ENCODE data around the gene FIBCD1.

DNA sequence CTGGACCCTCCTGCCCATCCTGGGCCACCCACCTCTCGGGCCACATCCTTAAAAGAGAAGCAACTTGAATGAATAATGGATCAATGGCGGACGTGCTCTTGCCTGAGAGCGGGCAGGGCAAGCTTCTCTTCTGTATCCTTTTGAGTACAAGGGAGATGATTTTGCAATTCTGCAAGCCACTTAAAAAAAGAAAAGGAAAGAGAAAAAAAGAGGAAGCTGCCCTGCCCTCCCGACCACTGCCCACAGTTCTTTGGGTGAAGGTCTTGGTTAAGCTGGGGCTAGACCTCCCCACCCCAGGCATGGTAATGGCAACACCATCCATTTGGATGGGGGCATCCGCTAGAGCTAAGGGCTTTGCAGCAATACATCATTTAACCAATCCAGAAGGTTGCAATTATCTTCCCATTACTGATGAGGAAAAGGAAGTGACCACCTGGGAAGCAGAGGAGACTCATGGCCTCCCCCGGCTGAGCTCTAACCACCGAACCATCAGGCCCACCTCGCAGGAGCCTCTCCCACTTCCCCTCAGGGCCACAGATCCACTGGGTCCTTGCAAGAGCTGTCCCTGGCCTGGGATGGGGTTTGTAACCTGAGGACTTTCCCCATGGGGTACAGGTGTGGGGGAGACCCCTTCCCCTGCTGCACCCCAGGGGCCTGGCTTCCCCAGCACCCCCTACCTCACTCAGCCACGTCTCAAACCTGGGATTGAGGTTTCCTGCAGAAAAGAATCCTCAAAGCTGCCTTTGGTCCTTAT, 42.1 kb upstream of the FIBCD1 start:
- TF ChIP-seq CTCF (IDR thresholded peaks at IDR 0.05) (no peak), EP300 (IDR thresholded peaks at IDR 0.05) (no peak), POLR2A (IDR thresholded peaks at IDR 0.05; ENCODE audit: low read depth) (no peak), POLR2AphosphoS5 (IDR thresholded peaks at IDR 0.05) (no peak)
